Measurements from ENCODE around the gene RAE1. TPM values are rescaled to one million over a fixed set of nuclear protein-coding genes. Genes with fewer than 3 reads are reported as not detected.
"Not testable (repeated sequence)": the region's sequence is repeated elsewhere in the genome, so short reads cannot be mapped to it uniquely, and the experiment has no call there.

Gene RAE1
- total and polyA plus RNA-seq, 7 donors = 9.1 to 23.6 (median 14.7) TPM

DNA sequence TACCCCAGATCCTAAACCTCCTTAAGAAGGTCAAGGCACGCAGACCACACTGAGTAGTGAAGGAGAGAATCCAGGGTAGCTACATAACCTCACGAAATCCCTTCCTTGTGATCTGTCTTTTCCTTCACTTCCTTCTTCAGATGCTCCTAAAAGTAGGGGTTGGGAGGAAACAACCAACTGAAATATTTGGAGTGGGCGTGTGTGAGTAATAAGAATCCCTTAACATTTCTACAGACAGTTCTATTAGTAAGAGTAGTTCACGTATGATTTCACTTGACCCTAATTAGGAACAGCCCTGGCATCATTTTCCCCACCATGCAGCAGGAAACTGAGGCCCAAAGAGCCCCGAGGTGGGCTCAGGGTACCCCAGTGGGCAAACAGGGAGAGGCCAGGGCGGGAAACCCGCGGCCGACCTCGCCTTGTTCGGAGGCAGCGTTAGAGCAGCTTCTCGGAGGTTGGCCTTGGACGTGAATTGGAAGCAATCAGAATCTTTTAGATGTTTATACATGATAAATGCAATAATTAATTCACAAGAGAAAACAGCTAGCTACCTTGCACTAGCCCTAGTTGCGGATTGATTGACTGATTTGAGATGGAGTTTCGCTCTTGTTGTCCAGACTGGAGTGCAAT is 859 bp upstream of the RAE1 start:
- Histone ChIP-seq H3K27ac (no peak overlapping the region), H3K4me3 (no peak overlapping the region), H3K27me3 (ENCODE audit: insufficient read depth in 3 of 3, low read length in 2 of 3) (no peaks in the 10 kb centered on the region), H3K9me3 (no peaks in the 10 kb centered on the region), H3K4me1 (peaks cover 11% of the 10 kb centered on the region), H3K36me3 (ENCODE audit: insufficient read depth in 1 of 2, low read depth in 1 of 2) (peaks cover 3 to 9% of the 10 kb centered on the region in 2 donors)
- TF ChIP-seq, protein P1, sequence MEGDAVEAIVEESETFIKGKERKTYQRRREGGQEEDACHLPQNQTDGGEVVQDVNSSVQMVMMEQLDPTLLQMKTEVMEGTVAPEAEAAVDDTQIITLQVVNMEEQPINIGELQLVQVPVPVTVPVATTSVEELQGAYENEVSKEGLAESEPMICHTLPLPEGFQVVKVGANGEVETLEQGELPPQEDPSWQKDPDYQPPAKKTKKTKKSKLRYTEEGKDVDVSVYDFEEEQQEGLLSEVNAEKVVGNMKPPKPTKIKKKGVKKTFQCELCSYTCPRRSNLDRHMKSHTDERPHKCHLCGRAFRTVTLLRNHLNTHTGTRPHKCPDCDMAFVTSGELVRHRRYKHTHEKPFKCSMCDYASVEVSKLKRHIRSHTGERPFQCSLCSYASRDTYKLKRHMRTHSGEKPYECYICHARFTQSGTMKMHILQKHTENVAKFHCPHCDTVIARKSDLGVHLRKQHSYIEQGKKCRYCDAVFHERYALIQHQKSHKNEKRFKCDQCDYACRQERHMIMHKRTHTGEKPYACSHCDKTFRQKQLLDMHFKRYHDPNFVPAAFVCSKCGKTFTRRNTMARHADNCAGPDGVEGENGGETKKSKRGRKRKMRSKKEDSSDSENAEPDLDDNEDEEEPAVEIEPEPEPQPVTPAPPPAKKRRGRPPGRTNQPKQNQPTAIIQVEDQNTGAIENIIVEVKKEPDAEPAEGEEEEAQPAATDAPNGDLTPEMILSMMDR (IDR thresholded peaks at IDR 0.05) = no peak
- DNase-seq = no peak
- 78 to 90% (median 89%) methylated on average over 16 of the region's 16 CpGs for WGBS, 3 donors
- intact Hi-C loops (cut with DNase I) = no loop called here
- ATAC-seq = no peak

GRCh38 chr20:57350726-57351041 is 371 bp upstream of the RAE1 start:
- peak in 2 of 4 donors; percentile 42 to 62 for ATAC-seq
- Histone ChIP-seq H3K4me1 (peaks cover 11% of the 10 kb centered on the region), H3K27ac (peak overlapping the region; percentile 79), H3K4me3 (peak overlapping the region; percentile 74)
- H3K36me3 ChIP-seq (ENCODE audit: insufficient read depth in 1 of 2, low read depth in 1 of 2); DNase-seq; H3K27me3 ChIP-seq (ENCODE audit: insufficient read depth in 3 of 3, low read length in 2 of 3); H3K9me3 ChIP-seq; intact Hi-C loops (cut with DNase I): not testable (repeated sequence)
- 7 to 14% (median 11%) methylated on average over 6 to 17 of the region's 24 CpGs for WGBS, 3 donors

GRCh38 chr20:57352305-57352704 is 1.2 kb downstream of the RAE1 start:
- Histone ChIP-seq H3K27ac (no peak overlapping the region), H3K9me3 (no peaks in the 10 kb centered on the region), H3K36me3 (ENCODE audit: insufficient read depth in 1 of 2, low read depth in 1 of 2) (peaks cover 5 to 9% of the 10 kb centered on the region in 2 donors), H3K27me3 (ENCODE audit: insufficient read depth in 3 of 3, low read length in 2 of 3) (no peaks in the 10 kb centered on the region), H3K4me1 (peaks cover 11% of the 10 kb centered on the region), H3K4me3 (peak overlapping the region; percentile 74)
- WGBS, 3 donors = 69 to 80% (median 75%) methylated on average over 6 of the region's 6 CpGs
- TF ChIP-seq, protein P1 (IDR thresholded peaks at IDR 0.05) = no peak
- no peak for DNase-seq
- ATAC-seq = no peak
- intact Hi-C loops (cut with DNase I) = no loop called here

DNA sequence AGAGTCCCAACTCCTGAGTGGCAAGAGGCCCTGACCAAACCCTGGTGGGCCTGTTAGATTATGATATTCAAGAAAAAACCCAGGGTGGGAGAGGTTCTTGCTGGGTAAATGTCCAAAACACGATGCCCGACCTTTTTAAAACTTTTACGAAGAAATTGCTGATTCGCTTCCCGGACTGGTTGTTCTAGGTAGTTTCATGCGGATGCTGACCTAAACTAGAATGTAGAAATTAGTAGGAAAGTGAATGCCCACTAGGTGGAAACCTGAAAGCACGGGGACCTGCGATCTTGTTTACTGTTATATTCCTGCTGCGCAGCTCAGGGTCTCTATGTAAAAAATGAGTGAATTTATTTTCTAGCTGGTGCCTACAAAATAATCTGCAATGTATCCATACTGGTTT is 2.3 kb downstream of the RAE1 start:
- Histone ChIP-seq H3K9me3 (no peaks in the 10 kb centered on the region), H3K4me3 (no peak overlapping the region), H3K27ac (no peak overlapping the region), H3K27me3 (ENCODE audit: insufficient read depth in 3 of 3, low read length in 2 of 3) (no peaks in the 10 kb centered on the region), H3K4me1 (peaks cover 11% of the 10 kb centered on the region), H3K36me3 (ENCODE audit: insufficient read depth in 1 of 2, low read depth in 1 of 2) (peaks cover 5 to 9% of the 10 kb centered on the region in 2 donors)
- intact Hi-C loops (cut with DNase I) = no loop called here
- 92 to 94% (median 93%) methylated on average over 9 of the region's 9 CpGs for WGBS, 3 donors
- ATAC-seq (no peak), DNase-seq (no peak)
- TF ChIP-seq, protein P1 (IDR thresholded peaks at IDR 0.05) = no peak

DNA sequence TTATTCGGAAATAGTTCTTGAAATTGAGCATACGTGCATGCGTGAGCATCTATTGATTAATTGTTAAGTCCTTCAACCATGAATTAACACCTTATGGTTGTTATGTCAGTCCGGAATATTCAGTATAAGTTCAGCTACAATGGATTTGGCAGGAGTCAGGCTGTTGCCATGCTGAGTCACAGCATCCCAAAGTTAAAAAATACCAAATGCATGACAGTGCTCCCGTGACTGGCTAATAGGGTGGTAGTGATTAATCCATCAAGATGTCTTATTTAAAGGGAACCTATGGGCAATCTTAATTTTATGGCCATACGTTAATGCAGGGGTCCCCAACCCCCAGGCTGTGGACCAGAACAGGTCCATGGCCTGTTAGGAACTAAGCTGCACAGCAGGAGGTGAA is 10.5 kb downstream of the RAE1 start:
- TF ChIP-seq, protein P1 (IDR thresholded peaks at IDR 0.05) = no peak
- Histone ChIP-seq H3K9me3 (no peaks in the 10 kb centered on the region), H3K4me1 (no peaks in the 10 kb centered on the region), H3K4me3 (no peak overlapping the region), H3K27ac (no peak overlapping the region), H3K36me3 (ENCODE audit: insufficient read depth in 1 of 2, low read depth in 1 of 2) (peaks cover 8 to 50% of the 10 kb centered on the region in 2 donors), H3K27me3 (ENCODE audit: insufficient read depth in 3 of 3, low read length in 2 of 3) (no peaks in the 10 kb centered on the region)
- 85 to 92% (median 87%) methylated on average over 6 of the region's 6 CpGs for WGBS, 3 donors
- DNase-seq = no peak
- intact Hi-C loops (cut with DNase I) = no loop called here
- peak in 3 of 4 donors; percentile 49 to 63 (median 58) for ATAC-seq
